AML-193 (cell line): Measurements from ENCODE around the gene OR51B5.
"Not testable (repeated sequence)": the region's sequence is repeated elsewhere in the genome, so short reads cannot be mapped to it uniquely, and the experiment has no call there.

ENCODE experiments used
- DNase-seq, 2 experiments: peaks; one replicate each; lab custom pipeline; 2025; lab: John Stamatoyannopoulos, UW

OR51B5 gene

DNA sequence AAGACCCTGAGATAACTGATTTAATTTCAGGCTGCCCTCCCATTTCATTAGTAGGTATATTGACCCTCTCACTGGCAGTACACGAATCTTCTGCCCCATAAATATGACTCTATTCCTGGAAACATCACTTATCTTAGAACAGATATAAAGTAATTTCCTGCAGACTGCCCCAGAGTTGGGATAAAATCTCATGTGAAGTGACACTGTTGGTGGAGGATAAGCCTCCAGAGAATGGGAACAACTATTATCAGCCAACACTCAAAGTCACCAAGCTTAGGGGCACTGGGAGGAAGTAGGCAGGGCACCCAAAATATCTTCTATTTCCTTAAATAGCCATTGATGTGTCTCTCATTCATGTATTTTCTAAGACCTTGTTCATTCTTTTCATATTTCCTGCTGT, 8.2 kb downstream of the OR51B5 start:
- no peak for DNase-seq

DNA sequence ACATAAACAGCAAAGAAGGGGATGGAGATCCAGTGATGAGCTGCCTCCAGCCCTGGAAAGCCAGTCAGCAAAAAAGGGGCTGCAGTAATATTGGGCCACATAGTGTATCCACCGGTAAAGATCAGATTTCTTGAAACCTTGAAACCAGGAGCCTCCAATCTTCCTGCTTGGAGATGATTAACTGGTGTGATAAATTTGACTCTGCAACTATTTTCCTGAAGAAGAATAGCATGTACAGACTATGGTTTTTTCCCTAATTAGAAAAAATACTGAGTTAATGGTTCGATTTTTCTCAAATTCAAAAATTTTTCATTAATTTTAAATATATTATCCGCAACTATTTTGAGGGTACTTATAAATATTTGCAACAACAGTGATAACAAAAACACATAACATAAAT, 19.1 kb downstream of the OR51B5 start, which contains the start of gene OR51B2:
Gene OR51B2, minus strand, starts transcription at position 101 of the 400 bp plus-strand sequence. Its CDS starts 0 bp downstream, at position 101.
- no peak for DNase-seq

DNA sequence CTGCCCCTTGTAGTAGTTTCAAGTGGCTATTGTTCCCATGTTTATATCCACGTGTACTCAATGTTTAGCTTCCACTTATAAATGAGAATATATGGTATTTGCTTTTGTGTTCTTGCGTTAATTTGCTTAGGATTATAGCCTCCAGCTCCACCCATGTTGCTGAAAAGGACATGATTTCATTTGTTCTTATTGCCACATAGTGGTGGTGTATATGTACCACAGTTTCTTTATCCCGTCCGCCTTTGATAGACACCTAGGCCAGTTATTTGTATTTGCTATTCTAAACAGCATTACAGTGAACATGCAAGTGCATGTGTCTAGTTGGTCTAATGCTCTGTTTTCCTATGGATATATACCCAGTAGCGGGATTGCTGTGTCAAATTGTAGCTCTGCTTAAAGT, 26.0 kb downstream of the OR51B5 start:
- no peak for DNase-seq

DNA sequence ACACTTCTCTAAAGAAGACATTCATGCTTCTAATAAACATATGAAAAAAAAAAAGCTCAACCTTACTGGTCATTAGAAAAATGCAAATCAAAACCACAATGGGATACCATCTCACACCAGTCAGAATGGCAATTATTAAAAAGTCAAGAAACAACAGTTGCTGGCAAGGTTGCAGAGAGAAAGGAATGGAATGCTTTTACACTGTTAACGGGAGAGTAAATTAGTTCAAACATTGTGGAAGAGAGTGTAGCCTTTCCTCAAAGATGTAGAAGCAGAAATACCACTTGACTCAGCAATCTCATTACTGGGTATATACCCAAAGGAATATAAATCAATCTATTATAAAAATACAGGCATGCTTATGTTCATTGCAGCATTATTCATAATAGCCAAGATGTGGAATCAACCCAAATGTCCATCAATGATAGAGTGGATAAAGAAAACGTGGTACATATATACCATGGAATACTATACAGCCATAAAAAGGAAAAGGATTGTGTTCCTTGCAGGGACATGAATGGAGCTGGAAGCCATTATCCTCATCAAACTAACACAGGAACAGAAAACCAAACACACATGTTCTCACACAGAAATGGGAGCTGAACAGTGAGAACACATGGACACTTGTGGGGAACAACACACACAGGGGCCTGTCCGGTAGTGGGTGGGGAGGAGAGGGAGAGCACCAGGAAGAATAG, 29.8 kb downstream of the OR51B5 start:
- not testable (repeated sequence) for DNase-seq

DNA sequence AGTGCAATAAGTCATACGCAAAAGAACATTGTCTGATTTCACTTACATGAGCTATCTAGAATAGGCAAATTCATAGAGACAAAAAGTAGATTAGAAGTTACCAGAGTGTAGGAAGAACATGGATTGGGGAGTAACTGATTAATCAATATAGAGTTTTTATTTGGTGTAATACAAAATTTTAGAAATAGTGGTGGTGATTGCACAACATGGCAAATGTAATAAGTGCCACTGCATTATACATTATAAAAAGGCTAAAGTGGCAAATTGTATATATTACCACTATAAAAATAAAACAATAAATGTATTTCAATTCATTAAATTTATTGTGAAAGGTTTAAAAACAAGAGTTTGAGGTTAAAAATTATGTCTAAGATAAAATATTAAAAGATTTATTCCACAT, 32.9 kb downstream of the OR51B5 start:
- DNase-seq: no peak

DNA sequence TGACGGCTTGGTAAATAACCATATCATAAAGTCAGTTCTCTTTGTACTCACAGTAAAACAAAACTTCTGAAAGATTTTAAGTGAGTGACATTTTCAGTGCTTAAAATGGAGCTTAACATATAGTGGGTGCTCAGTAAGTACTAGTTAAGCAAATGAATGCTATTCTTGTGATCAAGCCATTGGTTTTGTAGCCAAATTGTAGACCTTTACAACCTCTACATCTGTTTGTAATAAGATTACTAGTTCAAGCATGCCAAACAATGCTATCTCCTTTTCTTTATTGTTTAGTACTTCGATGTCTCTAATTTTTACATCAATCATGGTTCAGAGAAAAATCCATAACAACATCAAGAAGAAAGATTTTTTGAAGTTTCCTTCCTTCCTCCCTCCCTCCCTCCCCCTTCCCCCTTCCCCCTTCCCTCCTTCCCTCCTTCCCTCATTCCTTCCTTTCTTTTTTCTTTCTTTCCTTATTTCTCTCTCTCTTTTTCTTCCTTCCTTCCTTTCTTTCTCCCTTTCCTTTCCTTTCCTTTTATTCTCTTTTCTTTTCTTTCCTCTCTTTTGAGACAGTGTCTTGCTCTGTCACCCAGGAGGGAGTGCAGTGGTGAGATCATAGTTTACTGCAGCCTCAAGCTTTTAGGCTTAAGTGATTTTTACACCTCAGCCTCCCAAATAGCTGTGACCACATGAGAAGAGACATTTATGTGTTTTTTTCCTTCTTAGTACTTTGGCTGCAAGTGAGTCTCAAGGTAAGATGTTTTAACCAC, 35.9 kb downstream of the OR51B5 start:
- no peak for DNase-seq

DNA sequence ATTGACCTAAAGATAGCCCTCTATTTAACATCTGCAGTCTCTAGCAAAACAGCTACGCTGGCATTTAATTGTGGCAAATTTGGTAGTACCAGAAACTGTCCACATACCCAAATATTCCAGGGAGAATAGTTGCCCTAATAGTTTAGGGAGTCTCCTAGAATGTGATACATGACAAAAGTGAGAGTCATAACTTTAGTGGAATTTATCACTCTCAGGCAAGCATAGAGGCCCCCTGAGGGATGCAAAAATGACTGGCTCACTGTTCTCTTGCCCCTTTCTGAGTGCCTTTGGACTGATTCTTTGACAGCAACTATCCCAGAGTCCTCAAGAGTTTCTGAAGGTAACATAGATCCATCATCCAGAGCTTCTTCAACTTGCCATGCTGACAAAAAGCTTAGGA, 39.3 kb downstream of the OR51B5 start:
- DNase-seq: no peak

DNA sequence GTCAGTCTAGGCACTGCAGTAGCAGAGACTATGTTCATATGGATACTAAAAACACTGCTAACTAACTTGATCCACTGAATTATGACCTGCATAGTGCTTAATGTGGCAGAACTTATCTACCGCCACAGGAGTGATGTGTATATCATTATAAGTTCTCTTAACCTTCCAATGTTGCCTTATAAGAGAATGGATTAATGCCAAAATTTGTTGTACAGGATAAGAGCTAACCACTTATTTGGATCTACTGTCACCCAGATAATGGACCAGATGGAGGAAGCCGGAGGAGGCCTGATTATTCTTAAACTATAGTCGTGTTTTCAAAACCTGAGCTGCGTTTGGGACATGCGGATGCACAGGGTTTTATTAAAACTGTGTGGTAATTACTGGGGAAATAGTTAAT, 39.7 kb downstream of the OR51B5 start:
- DNase-seq: no peak

DNA sequence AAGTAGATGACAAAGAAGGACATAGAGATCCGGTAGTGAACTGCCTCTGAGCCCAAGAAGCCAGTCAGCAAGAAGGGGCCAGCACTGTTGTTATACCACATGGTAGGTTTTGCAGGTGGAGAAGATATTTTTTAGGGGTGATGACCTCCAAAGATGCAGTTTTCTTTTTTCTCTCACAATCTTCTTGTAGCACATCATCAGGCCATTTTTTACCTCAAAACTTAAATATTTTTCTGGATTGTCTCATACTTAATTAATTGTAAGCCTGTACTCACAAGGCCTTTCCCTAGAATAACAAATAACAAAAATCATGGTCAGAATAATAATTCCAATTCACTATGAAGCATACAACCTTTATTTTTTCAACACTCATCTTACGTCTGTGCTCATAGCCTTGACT, 41.5 kb downstream of the OR51B5 start, which contains the start of gene OR51B4:
Gene OR51B4, minus strand, starts transcription at position 101 of the 400 bp plus-strand sequence. Its CDS starts 0 bp downstream, at position 101.
- no peak for DNase-seq

DNA sequence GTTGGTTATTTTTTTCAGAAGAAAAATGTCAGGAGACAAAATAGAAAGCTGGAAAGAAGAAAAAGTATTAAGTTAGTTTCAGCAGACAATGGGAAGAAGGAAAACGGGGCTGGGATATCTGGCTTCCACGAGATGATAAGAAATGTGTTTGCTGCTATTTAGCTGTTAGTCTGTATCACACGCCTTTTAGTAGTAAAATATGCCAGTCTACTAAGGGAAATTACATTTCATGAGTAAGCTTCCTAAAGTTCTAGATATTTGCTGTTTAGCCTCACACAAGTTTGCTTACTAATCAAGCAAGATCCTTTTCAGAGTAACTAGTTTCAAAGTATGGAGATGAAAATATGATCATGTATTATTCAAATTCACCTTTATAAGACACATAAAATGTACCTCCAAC, 43.1 kb downstream of the OR51B5 start:
- DNase-seq: no peak

DNA sequence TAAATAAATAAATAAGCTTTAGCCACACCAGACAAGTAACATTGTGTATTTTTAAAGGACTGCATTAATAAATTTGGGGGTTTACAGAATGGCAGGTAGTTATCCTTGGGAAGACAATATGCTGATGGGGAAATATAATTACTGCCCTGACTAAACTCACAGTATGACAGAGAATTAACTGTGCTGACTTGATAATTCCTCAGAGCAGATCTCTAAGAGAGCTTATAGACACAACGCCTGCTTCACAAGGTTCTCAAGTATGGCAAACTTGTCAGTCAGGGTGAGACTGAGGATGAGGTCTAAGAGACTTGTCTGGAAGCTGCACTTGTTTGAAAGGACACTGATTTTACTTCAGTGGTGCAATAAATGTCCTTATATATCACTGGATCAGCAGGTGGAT, 44.9 kb downstream of the OR51B5 start:
- DNase-seq: no peak

DNA sequence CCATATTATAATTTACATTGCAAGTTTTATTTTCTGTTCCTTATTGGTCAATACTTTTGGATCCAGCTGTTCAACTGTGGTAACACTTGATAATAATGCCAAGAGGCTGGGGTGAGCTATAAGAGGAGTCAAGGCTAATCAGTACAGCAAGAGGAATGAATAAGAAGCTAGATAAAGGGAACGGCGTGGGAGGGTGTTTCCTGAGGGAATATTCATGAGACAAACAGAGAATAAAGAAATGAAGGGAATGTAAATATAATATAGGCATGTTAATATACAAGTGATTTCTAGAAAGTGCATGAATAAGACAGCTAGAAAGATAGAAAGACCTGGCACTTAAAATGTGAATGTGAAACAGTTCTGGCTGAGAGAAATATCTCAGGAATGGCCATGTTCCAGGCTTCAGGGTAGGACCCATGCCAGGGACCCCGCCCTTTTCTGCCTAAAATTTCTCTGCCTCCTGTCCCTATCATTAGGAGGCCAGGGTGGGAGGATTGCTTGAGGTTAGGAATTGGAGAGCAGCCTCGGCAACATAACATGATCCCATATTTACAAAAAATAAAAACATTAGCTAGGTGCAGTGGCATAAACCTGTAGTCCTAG, 45.5 kb downstream of the OR51B5 start:
- no peak for DNase-seq

DNA sequence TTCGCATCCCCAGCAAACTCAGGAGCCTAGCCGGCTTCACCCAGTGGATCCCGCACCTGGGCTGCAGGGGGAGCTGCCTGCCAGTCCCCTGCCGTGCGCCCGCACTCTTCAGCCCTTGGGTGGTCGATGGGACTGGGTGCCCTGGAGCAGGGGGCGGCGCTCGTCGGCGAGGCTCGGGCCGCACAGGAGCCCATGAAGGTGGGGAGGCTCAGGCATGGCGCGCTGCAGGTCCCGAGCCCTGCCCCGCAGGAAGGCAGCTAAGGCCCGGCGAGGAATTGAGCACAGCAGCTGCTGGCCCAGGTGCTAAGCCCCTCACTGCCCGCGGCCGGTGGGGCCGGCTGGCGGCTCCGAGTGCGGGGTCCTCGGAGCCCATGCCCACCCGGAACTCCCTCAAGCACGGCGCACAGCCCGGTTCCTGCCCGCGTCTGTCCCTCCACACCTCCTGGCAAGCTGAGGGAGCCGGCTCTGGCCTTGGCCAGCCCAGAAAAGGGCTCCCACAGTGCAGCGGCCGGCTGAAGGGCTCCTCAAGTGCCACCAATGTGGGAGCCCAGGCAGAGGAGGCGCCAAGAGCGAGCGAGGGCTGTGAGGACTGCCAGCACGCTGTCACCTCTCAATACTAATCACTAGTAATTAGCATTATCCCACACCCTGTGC, 48.9 kb downstream of the OR51B5 start:
- DNase-seq: not testable (repeated sequence)

DNA sequence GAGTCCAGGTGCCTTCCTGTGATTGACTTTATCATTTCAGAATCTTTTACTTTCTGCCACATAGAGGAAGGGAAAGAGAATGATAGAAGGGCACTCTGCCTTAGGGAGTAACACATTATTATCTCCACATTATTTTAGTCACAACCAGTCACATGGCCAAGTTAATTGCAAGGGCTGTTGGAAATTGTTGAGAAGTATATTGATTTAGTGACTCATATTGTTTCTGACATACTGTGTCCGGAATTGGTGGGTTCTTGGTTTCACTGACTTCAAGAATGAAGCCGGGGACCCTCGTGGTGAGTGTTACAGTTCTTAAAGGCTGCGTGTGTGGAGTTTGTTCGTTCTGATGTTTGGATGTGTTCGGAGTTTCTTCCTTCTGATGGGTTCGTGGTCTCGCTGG, 50.3 kb downstream of the OR51B5 start:
- DNase-seq: no peak
